ENCODE data around the gene MAGI1.

MAGI1 gene

GRCh38 chr3:65587650-65588439, 450.9 kb downstream of the MAGI1 start:
- FAIRE-seq, result no peak
- DNase-seq (ENCODE audit: insufficient read length), result no peak
- TF ChIP-seq POLR2AphosphoS5 (IDR thresholded peaks at IDR 0.05; ENCODE audit: low read depth, low read length) (no peak), POLR2A (IDR thresholded peaks at IDR 0.05; ENCODE audit: low read depth, low read length) (no peak), TAF1 (IDR thresholded peaks at IDR 0.05; ENCODE audit: borderline replicate concordance, low read depth, low read length) (no peak)

DNA sequence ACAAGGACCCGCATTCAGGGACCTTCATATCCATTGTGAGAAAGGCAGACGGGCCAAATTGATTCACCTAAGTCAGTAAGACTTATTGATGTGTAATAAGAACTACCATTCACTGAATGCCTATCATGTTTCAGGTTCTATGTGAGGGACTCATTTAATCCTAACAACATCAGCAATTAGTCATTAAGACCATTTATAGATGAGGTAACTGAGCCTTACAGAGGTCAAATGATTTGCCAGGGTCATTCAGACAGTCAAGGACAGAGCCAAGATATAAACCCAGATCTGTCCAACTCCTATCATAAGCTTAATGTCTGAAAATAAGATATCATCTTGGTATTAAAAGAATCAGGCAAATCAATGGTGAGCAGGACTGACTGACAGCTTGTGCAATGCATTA, 453.8 kb downstream of the MAGI1 start:
- TF ChIP-seq TAF1 (IDR thresholded peaks at IDR 0.05; ENCODE audit: borderline replicate concordance, low read depth, low read length) (no peak), POLR2AphosphoS5 (IDR thresholded peaks at IDR 0.05; ENCODE audit: low read depth, low read length) (no peak), POLR2A (IDR thresholded peaks at IDR 0.05; ENCODE audit: low read depth, low read length) (no peak)
- FAIRE-seq, result no peak
- no peak for DNase-seq (ENCODE audit: insufficient read length)

DNA sequence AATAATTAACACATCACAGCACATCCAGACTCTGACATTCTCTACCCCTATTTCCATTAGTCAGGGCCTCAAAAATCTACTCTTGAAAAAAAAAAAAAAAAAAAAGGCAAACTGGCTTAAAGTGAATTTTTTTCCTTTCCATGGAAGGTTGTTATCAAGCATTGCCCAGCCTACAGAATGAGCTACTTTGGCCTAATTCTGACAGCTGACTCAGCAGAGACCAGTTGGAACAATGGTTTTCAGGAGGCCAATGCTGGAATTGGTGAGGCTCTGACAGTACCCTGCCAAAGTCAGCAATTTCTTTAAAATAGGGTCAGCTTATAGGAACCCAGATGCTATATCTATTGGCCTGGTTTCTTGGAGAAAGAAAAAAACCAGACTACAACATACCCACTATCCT, 454.7 kb downstream of the MAGI1 start:
- FAIRE-seq (no peak), DNase-seq (ENCODE audit: insufficient read length) (no peak)
- no peak for TF ChIP-seq TAF1 (IDR thresholded peaks at IDR 0.05; ENCODE audit: borderline replicate concordance, low read depth, low read length)
- TF ChIP-seq POLR2A (IDR thresholded peaks at IDR 0.05; ENCODE audit: low read depth, low read length), result no peak

DNA sequence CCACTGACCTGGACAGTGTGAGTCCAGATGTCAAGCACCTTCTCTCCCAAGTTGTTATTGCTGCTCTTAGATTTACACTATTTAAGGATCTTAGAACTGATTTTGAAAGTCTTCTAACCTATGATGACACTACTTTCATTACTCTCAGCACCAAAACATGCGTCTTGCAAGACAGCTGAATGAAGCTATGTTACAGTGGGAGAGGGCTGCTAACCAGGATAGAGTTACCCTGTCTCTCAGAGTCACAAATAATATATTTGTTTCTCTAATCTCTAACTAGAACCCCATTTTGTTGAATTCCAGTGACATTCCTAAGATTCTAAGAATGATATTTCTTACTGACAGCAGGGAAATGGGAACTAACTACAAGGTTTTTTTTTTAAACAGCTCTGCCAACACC, 455.5 kb downstream of the MAGI1 start:
- FAIRE-seq (no peak), DNase-seq (ENCODE audit: insufficient read length) (no peak)
- TF ChIP-seq TAF1 (IDR thresholded peaks at IDR 0.05; ENCODE audit: borderline replicate concordance, low read depth, low read length) (no peak), POLR2A (IDR thresholded peaks at IDR 0.05; ENCODE audit: low read depth, low read length) (no peak), POLR2AphosphoS5 (IDR thresholded peaks at IDR 0.05; ENCODE audit: low read depth, low read length) (no peak)

- FAIRE-seq (no peak), DNase-seq (ENCODE audit: insufficient read length) (no peak)
- TF ChIP-seq POLR2AphosphoS5 (IDR thresholded peaks at IDR 0.05; ENCODE audit: low read depth, low read length) (no peak), POLR2A (IDR thresholded peaks at IDR 0.05; ENCODE audit: low read depth, low read length) (no peak), TAF1 (IDR thresholded peaks at IDR 0.05; ENCODE audit: borderline replicate concordance, low read depth, low read length) (no peak)
Measured at GRCh38 chr3:65582012-65582717, 456.6 kb downstream of the MAGI1 start.

DNA sequence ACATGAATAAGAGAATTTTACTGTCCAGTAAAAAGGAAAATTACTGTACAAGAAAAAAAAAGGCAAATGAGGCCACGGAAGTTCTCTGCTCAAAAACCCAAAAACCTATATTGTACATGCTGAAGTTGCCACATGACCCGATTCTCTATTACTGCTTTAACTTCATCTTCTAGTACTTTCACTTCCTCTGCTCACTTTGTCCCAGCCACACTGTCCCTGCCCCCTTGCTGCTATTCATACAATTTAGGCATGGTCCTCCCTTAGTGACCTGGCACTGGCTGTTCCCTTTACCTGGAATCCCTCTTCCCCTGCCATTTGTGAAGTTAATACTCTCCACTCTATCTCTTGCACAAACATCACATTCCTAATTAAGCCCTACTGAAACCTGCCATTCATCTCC, 457.4 kb downstream of the MAGI1 start:
- no peak for DNase-seq (ENCODE audit: insufficient read length)
- FAIRE-seq, result no peak
- TF ChIP-seq TAF1 (IDR thresholded peaks at IDR 0.05; ENCODE audit: borderline replicate concordance, low read depth, low read length) (no peak), POLR2AphosphoS5 (IDR thresholded peaks at IDR 0.05; ENCODE audit: low read depth, low read length) (no peak), POLR2A (IDR thresholded peaks at IDR 0.05; ENCODE audit: low read depth, low read length) (no peak)

DNA sequence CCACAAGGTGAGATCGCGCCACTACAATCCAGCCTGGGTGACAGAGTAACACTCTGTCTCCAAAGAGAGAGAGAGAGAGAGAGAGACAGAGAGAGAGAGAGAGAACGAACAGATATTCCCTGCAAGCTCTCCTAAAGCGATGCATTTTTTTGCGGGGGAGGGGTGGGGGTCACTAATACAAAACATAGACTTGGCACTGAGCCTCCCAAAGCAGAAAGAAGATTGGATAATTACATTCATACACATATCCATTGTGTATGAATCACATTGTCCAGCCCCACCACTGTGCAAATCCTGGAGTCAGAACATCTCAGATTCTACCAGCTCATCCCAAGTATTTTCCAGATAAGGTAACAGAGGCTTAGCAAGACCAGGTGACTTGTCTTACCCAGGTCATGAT, 459.9 kb downstream of the MAGI1 start:
- no peak for TF ChIP-seq TAF1 (IDR thresholded peaks at IDR 0.05; ENCODE audit: borderline replicate concordance, low read depth, low read length)
- no peak for TF ChIP-seq POLR2A (IDR thresholded peaks at IDR 0.05; ENCODE audit: low read depth, low read length)
- TF ChIP-seq POLR2AphosphoS5 (IDR thresholded peaks at IDR 0.05; ENCODE audit: low read depth, low read length), result no peak
- DNase-seq (ENCODE audit: insufficient read length) (no peak), FAIRE-seq (no peak)

GRCh38 chr3:65577843-65578430, 460.8 kb downstream of the MAGI1 start:
- FAIRE-seq, result no peak
- TF ChIP-seq TAF1 (IDR thresholded peaks at IDR 0.05; ENCODE audit: borderline replicate concordance, low read depth, low read length) (no peak), POLR2A (IDR thresholded peaks at IDR 0.05; ENCODE audit: low read depth, low read length) (no peak), POLR2AphosphoS5 (IDR thresholded peaks at IDR 0.05; ENCODE audit: low read depth, low read length) (no peak)
- DNase-seq (ENCODE audit: insufficient read length), result no peak

- TF ChIP-seq POLR2A (IDR thresholded peaks at IDR 0.05; ENCODE audit: low read depth, low read length) (no peak), TAF1 (IDR thresholded peaks at IDR 0.05; ENCODE audit: borderline replicate concordance, low read depth, low read length) (no peak), POLR2AphosphoS5 (IDR thresholded peaks at IDR 0.05; ENCODE audit: low read depth, low read length) (no peak)
- FAIRE-seq, result no peak
- no peak for DNase-seq (ENCODE audit: insufficient read length)
Measured at GRCh38 chr3:65576966-65577365, 461.8 kb downstream of the MAGI1 start.

DNA sequence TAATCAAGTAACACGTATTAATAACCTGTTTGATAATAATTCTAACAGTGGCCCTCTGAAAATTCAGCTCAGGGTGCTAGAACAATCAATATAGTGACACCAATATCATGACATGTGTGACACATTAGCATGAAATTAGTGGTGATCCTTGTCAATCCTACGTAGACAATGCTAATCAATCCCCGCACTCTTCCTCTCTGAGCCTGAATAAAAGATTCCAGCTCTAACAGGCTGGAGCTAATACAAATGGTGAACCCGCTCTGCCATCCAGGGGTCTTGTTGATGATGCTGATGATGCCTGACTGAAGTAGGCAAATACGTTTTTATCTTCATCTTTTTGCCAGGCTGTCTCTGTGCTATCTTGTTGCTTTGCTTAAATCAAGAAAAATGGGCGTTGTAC, 462.5 kb downstream of the MAGI1 start:
- FAIRE-seq (no peak), DNase-seq (ENCODE audit: insufficient read length) (no peak)
- TF ChIP-seq POLR2AphosphoS5 (IDR thresholded peaks at IDR 0.05; ENCODE audit: low read depth, low read length) (no peak), POLR2A (IDR thresholded peaks at IDR 0.05; ENCODE audit: low read depth, low read length) (no peak), TAF1 (IDR thresholded peaks at IDR 0.05; ENCODE audit: borderline replicate concordance, low read depth, low read length) (no peak)

DNA sequence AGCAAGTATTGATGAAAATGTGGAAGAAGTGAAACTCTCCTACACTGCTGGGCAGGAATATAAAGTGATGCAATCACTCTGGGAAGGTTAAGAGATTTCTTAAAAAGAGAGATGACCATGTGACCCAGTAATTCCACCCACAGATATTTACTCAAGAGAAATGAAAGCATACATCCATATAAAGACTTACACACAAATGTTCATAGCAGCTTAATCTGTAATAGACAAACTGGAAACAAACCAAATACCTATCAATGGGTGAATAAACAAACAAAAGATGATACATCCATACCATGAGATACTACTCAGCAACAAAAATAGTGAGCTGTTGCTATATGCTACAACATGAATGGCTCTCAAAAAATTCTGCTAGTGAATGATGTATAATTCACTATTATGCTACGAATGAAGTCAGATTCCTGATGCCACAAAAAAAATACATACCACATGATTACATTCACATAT, 463.3 kb downstream of the MAGI1 start:
- no peak for FAIRE-seq
- no peak for DNase-seq (ENCODE audit: insufficient read length)
- no peak for TF ChIP-seq TAF1 (IDR thresholded peaks at IDR 0.05; ENCODE audit: borderline replicate concordance, low read depth, low read length)
- TF ChIP-seq POLR2A (IDR thresholded peaks at IDR 0.05; ENCODE audit: low read depth, low read length), result no peak
- no peak for TF ChIP-seq POLR2AphosphoS5 (IDR thresholded peaks at IDR 0.05; ENCODE audit: low read depth, low read length)

Data from GM12892 (cell line).